SK-N-MC (cell line): ENCODE measurements around the gene ASGR1.
"Not testable (repeated sequence)": the region's sequence is repeated elsewhere in the genome, so short reads cannot be mapped to it uniquely, and the experiment has no call there.

Experiments
- DNase-seq: peaks from one replicate; pipeline ENCODE4 v3.0.0-alpha.2; 2011; ENCODE audit warnings: low read depth, low spot score
- H3K27ac ChIP-seq: fragments of 200-600 bp; sonication (generic); 2 replicates; pipeline ENCODE4 v1.5.1; 2016; ENCODE audit warnings: mixed run types
- H3K36me3 ChIP-seq: fragments of 200-600 bp; sonication (generic); 2 replicates; pipeline ENCODE4 v1.6.1; 2017; ENCODE audit warnings: antibody characterized with exemption, low read length, mixed read lengths; ENCODE audit not compliant: insufficient read depth
- H3K4me3 ChIP-seq: fragments of 200-600 bp; sonication (generic); 2 replicates; pipeline ENCODE4 v1.5.1; 2016
- H3K9ac ChIP-seq: fragments of 200-600 bp; sonication (generic); 2 replicates; pipeline ENCODE4 v1.8.0; 2017; ENCODE audit warnings: mixed run types, mixed read lengths; ENCODE audit not compliant: insufficient read length
- H3K9me3 ChIP-seq: fragments of 200-600 bp; sonication (generic); 2 replicates; pipeline ENCODE4 v1.6.1; 2017; ENCODE audit warnings: low read depth, mild to moderate bottlenecking, antibody characterized with exemption, low read length, moderate library complexity, mixed read lengths
- EZH2 ChIP-seq: fragments of 200-600 bp; sonication (generic); IDR thresholded peaks from one replicate; pipeline ENCODE4 v1.6.1; 2017; ENCODE audit warnings: antibody characterized with exemption
- FOXP2 ChIP-seq: optimal IDR thresholded peaks from 2 replicates; pipeline ENCODE3; 2011; ENCODE audit warnings: mild to moderate bottlenecking, moderate library complexity; ENCODE audit not compliant: insufficient read depth; ENCODE audit errors: extremely low read length, control extremely low read depth
- POLR2AphosphoS5 ChIP-seq: IDR thresholded peaks from 2 replicates; pipeline ENCODE4 v1.6.1; 2012; ENCODE audit warnings: mild to moderate bottlenecking, low read depth, low read length, borderline replicate concordance

ASGR1 gene

DNA sequence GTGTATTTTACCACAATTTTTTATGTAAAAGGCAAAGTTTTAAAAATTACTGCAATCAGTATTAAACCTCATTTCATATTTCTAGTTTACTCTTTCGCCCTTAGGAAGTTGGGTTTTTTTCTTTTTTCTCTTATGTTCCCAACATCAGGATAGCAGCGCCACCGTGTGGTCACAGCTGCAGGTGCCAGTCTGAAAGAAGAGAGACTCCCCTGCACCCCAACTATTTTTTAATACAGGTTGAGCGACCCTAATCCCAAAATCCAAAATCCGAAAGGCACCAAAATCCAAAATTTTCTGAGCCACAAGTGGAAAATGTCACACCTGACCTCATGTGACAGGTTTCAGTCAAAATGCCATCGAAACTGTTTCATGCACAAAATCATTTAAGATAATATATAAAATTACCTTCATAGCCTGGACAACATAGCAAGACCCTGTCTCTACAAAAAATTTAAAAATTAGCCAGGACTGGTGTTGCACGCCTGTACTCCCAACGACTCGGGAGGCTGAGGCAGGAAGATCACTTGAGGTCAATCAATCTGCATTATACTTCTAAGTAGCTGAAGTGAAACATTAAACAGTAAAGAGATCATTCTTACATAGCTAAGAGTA is 42.8 kb downstream of the ASGR1 start:
- Histone ChIP-seq H3K9me3 (no peaks in the 10 kb centered on the region), H3K36me3 (no peaks in the 10 kb centered on the region), H3K9ac (no peak overlapping the region), H3K4me3 (peak overlapping the region; percentile 68), H3K27ac (no peak overlapping the region)
- peak; percentile 6 for DNase-seq
- TF ChIP-seq FOXP2 (no peak), POLR2AphosphoS5 (no peak), EZH2 (no peak)

DNA sequence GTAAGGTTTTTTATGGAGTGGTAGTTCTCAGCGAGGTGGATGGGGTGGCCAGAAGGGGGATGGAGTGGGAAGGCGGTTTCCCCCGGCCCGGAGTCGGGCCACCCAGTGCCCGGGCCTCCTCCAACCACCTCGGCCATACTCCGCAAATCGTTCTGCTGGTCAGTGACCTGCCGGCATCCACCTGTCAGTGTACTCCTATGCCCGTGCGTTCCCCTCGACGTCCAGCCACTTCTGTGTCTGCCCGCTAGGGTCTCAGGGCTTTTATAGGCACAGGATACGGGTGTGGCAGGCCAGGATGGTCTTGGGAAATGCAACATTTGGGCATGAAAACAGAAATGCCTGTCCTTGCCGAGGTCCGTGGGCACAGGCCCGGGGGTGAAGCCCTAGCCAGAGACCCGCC is 45.3 kb downstream of the ASGR1 start:
- no peaks in the 10 kb centered on the region for H3K9me3 ChIP-seq
- no peak overlapping the region for H3K9ac ChIP-seq
- H3K27ac ChIP-seq = no peak overlapping the region
- DNase-seq = no peak
- H3K4me3 ChIP-seq = no peak overlapping the region
- no peaks in the 10 kb centered on the region for H3K36me3 ChIP-seq
- no peak for TF ChIP-seq FOXP2
- TF ChIP-seq POLR2AphosphoS5 = no peak
- no peak for TF ChIP-seq EZH2

DNA sequence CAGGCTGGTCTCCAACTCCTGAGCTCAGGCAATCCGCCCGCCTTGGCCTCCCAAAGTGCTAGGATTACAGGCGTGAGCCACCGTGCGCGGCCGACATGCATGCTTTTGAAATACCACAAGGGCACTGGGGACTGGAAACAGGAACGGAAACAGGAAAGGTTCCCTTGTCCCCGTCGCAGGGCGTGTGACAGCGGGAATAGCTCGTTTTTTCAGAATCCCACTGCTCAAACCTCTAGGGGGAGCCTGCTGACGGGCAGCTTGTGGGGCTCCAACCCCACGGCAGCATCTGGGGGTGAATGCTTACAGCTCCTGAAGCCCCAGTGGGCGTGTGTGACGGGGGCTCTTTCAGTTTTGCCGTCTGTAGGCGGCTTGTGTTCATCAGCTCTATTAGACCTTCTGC is 45.7 kb downstream of the ASGR1 start:
- Histone ChIP-seq H3K9me3 (no peaks in the 10 kb centered on the region), H3K9ac (no peak overlapping the region), H3K36me3 (no peaks in the 10 kb centered on the region), H3K27ac (no peak overlapping the region), H3K4me3 (no peak overlapping the region)
- DNase-seq = no peak
- TF ChIP-seq EZH2 (no peak), FOXP2 (no peak), POLR2AphosphoS5 (no peak)

DNA sequence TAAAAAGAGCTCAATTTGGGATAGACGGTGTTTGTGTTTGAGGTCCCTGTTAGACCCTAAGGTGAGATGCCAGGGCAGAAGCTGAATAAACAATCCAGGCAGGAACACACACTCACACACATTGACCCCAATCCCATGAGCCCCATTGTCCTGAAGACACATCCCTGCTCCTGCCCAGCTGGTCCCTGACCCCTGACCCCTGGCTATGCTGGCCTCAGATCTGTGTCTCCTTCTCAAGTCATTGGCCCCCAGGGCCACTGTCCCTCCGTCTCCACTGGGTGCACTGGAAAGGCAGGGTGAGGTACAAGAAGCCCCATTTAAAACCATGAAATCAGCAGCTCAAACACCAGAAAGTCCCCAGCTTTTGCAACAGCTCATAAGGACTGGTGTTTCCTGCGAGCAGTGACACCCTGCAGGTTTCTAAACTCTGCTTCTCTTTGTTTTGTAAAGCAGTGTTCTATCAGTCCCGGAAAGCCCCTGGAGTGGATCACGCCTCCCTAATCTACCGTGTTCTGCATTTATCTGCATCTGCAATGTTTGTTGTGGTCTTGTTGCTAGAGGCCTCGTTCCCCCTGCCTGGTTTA is 46.6 kb downstream of the ASGR1 start:
- no peak overlapping the region for H3K9ac ChIP-seq
- no peaks in the 10 kb centered on the region for H3K36me3 ChIP-seq
- TF ChIP-seq POLR2AphosphoS5 (no peak), EZH2 (no peak), FOXP2 (no peak)
- peak overlapping the region; percentile 36; the same call in 1 of the 2 replicates for H3K4me3 ChIP-seq
- peak; percentile 48 for DNase-seq
- H3K27ac ChIP-seq = peak overlapping the region; percentile 85
- no peaks in the 10 kb centered on the region for H3K9me3 ChIP-seq

DNA sequence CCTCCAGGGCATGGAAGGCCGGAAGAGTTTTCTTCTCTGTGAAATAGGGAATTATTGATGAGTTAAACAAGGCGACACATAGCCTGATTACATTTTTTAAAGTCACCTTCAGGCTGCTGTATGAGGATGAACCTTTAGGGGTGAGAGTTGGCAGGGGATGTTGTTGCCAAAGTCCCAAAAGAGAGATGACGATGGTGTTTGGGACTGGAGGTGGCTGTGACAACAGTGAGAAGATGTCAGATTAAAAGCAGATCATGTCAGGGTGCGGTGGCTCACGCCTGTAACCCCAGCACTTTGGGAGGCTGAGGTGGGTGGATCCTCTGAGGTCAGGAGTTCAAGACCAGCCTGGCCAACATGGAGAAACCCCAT is 47.8 kb downstream of the ASGR1 start:
- TF ChIP-seq FOXP2 (no peak), EZH2 (no peak), POLR2AphosphoS5 (no peak)
- H3K9me3 ChIP-seq = no peaks in the 10 kb centered on the region
- no peak overlapping the region for H3K27ac ChIP-seq
- no peaks in the 10 kb centered on the region for H3K36me3 ChIP-seq
- H3K4me3 ChIP-seq = no peak overlapping the region
- DNase-seq = no peak
- no peak overlapping the region for H3K9ac ChIP-seq

DNA sequence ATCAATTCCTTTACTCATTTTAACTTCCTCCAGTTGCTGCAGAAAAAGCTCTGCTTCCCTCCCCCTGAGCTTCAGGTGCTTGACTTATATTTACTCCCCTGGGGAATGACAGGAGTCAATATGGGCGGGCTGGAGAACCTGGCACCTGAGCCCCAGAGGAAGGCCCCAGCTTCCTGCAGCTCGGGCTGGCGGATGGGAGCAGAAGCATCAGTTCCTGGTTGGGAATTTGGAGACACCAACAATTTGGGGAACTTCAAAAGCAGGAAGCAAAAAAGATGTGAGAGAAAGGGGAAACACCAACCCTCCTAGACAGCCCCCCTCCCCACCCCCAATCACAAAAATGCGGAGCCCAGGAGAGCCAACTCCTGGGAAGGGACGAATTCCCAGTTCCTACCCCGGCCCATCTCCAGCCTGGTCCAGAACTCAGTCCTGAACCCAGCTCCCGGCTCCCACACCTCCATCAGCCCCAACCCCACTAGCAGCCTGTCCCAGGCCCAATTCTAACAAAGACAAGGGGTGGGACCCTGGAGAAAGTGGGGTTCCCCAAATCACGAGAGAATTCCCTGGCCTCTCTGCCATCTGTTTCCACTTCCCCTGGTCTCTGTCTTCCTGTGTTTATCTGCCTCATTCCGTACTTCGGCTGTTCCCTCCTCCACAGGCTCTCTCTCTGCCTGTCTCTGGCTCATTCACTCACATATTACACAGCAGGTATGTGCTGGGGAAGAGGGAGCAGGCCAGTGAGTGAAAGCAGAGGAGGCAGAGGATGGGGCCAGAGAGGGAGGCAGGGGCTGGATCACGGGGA is 48.3 kb downstream of the ASGR1 start:
- H3K9ac ChIP-seq = no peak overlapping the region
- no peak overlapping the region for H3K27ac ChIP-seq
- DNase-seq = no peak
- H3K9me3 ChIP-seq = no peaks in the 10 kb centered on the region
- H3K36me3 ChIP-seq = no peaks in the 10 kb centered on the region
- H3K4me3 ChIP-seq = no peak overlapping the region
- TF ChIP-seq FOXP2 = no peak
- no peak for TF ChIP-seq EZH2
- no peak for TF ChIP-seq POLR2AphosphoS5

DNA sequence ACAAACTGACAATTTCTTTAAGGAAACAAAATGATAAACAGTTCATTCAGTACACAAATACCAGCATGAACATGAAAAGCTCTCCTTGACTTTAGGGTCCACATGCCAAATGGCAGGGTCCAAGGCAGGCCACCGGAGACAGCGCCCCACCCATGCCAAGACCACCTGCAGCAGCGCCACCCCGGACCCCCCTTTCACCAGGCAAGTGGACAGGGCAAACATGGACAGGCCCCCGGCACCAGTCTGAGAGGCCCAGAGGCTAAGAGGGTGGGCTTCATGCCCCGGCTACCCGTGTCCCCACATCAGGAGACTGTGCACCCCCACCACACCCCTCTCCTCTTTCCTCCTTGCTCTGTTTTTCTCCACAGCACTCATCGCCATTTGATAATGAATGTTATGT is 49.9 kb downstream of the ASGR1 start:
- no peaks in the 10 kb centered on the region for H3K9me3 ChIP-seq
- no peak for DNase-seq
- H3K4me3 ChIP-seq = no peak overlapping the region
- H3K27ac ChIP-seq = no peak overlapping the region
- H3K9ac ChIP-seq = no peak overlapping the region
- TF ChIP-seq FOXP2 (no peak), EZH2 (no peak), POLR2AphosphoS5 (no peak)
- no peaks in the 10 kb centered on the region for H3K36me3 ChIP-seq

DNA sequence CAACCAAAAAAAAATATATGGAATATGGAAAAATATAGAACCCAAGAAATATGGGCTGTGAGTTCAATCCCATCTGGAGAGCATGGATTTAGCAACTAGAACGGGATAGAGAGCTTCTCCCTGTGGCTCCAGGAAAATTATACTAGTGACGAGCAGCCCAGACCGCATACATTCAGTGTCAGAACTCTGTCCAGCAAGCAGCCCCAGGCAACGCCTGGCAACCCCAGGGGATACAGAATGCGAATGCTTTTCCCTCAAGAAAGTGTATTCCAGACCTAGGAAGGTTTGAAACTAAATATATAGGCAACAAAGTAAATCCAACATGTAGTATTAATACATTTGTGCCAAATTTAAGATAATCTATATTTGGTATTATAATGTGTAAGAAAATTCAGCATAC is 51.0 kb downstream of the ASGR1 start:
- TF ChIP-seq EZH2 (no peak), FOXP2 (no peak), POLR2AphosphoS5 (no peak)
- peak overlapping the region; percentile 65 for H3K9ac ChIP-seq
- DNase-seq = no peak
- no peak overlapping the region for H3K4me3 ChIP-seq
- H3K9me3 ChIP-seq = no peaks in the 10 kb centered on the region
- H3K36me3 ChIP-seq = no peaks in the 10 kb centered on the region
- H3K27ac ChIP-seq = peak overlapping the region; percentile 46; the same call in 1 of the 2 replicates

DNA sequence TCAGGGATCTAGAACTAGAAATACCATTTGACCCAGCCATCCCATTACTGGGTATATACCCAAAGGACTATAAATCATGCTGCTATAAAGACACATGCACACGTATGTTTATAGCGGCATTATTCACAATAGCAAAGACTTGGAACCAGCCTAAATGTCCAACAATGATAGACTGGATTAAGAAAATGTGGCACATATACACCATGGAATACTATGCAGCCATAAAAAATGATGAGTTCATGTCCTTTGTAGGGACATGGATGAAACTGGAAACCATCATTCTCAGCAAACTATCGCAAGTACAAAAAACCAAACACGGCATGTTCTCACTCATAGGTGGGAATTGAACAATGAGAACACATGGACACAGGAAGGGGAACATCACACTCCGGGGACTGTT is 51.7 kb downstream of the ASGR1 start:
- H3K4me3 ChIP-seq, H3K9me3 ChIP-seq, H3K36me3 ChIP-seq, DNase-seq, H3K27ac ChIP-seq, H3K9ac ChIP-seq: not testable (repeated sequence)

DNA sequence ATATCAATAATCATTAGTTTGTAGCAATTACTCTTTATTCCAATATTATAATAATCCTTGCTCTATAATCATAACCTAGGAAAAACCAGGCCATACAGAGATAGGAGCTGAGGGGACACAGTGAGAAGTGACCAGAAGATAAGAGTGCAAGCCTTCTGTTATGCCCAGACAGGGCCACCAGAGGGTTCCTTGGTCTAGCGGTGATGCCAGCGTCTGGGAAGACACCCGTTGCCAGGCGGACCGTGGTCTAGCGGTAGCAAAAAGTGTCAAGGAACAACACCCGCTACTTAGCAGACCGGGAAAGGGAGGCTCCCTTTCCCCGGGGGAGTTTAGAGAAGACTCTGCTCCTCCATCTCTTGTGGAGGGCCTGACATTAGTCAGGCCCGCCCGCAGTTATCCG is 52.8 kb downstream of the ASGR1 start:
- H3K36me3 ChIP-seq, H3K9ac ChIP-seq, H3K4me3 ChIP-seq, H3K27ac ChIP-seq, H3K9me3 ChIP-seq, DNase-seq: not testable (repeated sequence)
